Mucosa of rectum (tissue), 2 donors: ENCODE results near the gene PSMB9.
A peak's percentile ranks its signal among the peaks of the same experiment; 100 is the strongest.

Source experiments
- H3K27ac ChIP-seq, 2 donors: one replicate each; pipeline ENCODE4 v1.7.0; 2013; ENCODE audit warnings: inconsistent platforms in 2 of 2, low read depth in 2 of 2, low read length in 2 of 2
- H3K27me3 ChIP-seq, 2 donors: one replicate each; pipeline ENCODE4 v1.7.0; 2013; ENCODE audit warnings: low read length in 2 of 2; ENCODE audit not compliant: control insufficient read depth in 2 of 2, insufficient read depth in 2 of 2
- H3K36me3 ChIP-seq, 2 donors: one replicate each; pipeline ENCODE4 v1.7.0; 2013; ENCODE audit warnings: low read length in 2 of 2; ENCODE audit not compliant: control insufficient read depth in 2 of 2, insufficient read depth in 2 of 2
- H3K4me1 ChIP-seq, 2 donors: one replicate each; pipeline ENCODE4 v1.7.0; 2013; ENCODE audit warnings: low read length in 2 of 2, mild to moderate bottlenecking in 1 of 2; ENCODE audit not compliant: control insufficient read depth in 2 of 2, insufficient read depth in 2 of 2
- H3K4me3 ChIP-seq, 2 donors: one replicate each; pipeline ENCODE4 v1.7.0; 2013; ENCODE audit warnings: low read length in 2 of 2
- H3K9ac ChIP-seq, 2 donors: one replicate each; pipeline ENCODE4 v1.7.0; 2013; ENCODE audit warnings: low read length in 2 of 2, low read depth in 1 of 2, mild to moderate bottlenecking in 1 of 2
- H3K9me3 ChIP-seq, 2 donors: one replicate each; pipeline ENCODE4 v1.7.0; 2013; ENCODE audit warnings: low read length in 2 of 2; ENCODE audit not compliant: control insufficient read depth in 2 of 2
- donor health status: healthy.
- donor health status: Normal muscosa, but diverticular disease.

PSMB9 gene

GRCh38 chr6:32845384-32845884 lies 8.6 kb upstream of the PSMB9 start:
- H3K4me3 ChIP-seq = peak overlapping the region; percentile 90 to 92
- peaks cover 18 to 27% of the 10 kb centered on the region in 2 donors for H3K4me1 ChIP-seq
- H3K9ac ChIP-seq = peak overlapping the region; percentile 92 to 96
- no peaks in the 10 kb centered on the region for H3K9me3 ChIP-seq
- peaks cover 49 to 68% of the 10 kb centered on the region in 2 donors for H3K36me3 ChIP-seq
- peak overlapping the region; percentile 95 to 96 for H3K27ac ChIP-seq
- H3K27me3 ChIP-seq = no peaks in the 10 kb centered on the region

DNA sequence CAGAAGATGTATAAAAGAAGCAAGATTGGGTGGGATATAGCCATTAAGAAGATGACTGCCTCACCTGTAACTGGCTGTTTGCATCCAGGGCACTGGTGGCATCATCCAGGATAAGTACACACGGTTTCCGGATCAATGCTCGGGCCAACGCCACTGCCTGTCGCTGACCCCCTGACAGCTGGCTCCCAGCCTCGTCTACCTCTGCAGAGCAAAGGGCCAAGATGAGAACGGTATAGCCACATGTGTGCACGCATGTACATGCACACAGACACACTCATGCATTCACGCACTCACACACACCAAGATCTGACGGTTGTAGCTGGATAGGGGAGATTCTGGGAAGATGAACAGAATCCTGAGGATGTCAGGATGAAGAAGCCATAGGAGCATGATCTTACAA lies 7.0 kb upstream of the PSMB9 start:
- H3K9me3 ChIP-seq = no peaks in the 10 kb centered on the region
- peaks cover 25 to 27% of the 10 kb centered on the region in 2 donors for H3K4me1 ChIP-seq
- peaks cover 57 to 69% of the 10 kb centered on the region in 2 donors for H3K36me3 ChIP-seq
- no peak overlapping the region for H3K27ac ChIP-seq
- no peaks in the 10 kb centered on the region for H3K27me3 ChIP-seq
- no peak overlapping the region for H3K4me3 ChIP-seq
- H3K9ac ChIP-seq = no peak overlapping the region

DNA sequence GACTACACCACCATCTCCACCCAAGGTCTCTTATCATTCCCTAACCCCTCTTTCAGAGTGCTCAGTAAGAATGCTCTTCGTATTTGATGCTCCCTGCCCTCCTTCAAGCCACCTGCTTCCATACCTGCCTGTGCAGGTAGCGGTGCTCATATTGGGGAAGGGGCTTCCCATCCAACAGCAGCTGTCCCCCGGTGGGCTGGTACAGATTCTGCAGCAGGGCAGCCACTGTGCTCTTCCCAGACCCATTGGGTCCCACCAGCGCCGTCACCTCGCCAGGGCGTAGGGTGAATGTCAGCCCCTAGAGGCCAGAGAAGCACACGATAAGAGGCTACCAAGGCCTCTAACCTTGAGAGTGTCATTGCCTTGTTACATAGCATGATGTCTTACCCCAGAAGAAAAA lies 6.2 kb upstream of the PSMB9 start:
- Histone ChIP-seq H3K4me3 (no peak overlapping the region), H3K27ac (no peak overlapping the region), H3K36me3 (peaks cover 52 to 62% of the 10 kb centered on the region in 2 donors)

GRCh38 chr6:32849126-32849525 lies 4.9 kb upstream of the PSMB9 start:
- Histone ChIP-seq H3K4me1 (peaks cover 18 to 25% of the 10 kb centered on the region in 2 donors), H3K9ac (no peak overlapping the region), H3K4me3 (no peak overlapping the region), H3K27me3 (no peaks in the 10 kb centered on the region), H3K36me3 (peaks cover 52 to 62% of the 10 kb centered on the region in 2 donors), H3K27ac (no peak overlapping the region), H3K9me3 (no peaks in the 10 kb centered on the region)

More for the DNA sequence above, 6.2 kb upstream of the PSMB9 start:
- peaks cover 21 to 29% of the 10 kb centered on the region in 2 donors for H3K4me1 ChIP-seq
- H3K9ac ChIP-seq = no peak overlapping the region
- H3K9me3 ChIP-seq = no peaks in the 10 kb centered on the region
- H3K27me3 ChIP-seq = no peaks in the 10 kb centered on the region

- Histone ChIP-seq H3K27ac (no peak overlapping the region), H3K27me3 (no peaks in the 10 kb centered on the region), H3K9me3 (no peaks in the 10 kb centered on the region), H3K4me3 (no peak overlapping the region), H3K36me3 (peaks cover 52 to 53% of the 10 kb centered on the region in 2 donors), H3K9ac (no peak overlapping the region), H3K4me1 (peaks cover 19 to 25% of the 10 kb centered on the region in 2 donors)
Measured at GRCh38 chr6:32851025-32851424, 3.0 kb upstream of the PSMB9 start.

- peaks cover 44 to 47% of the 10 kb centered on the region in 2 donors for H3K36me3 ChIP-seq
- H3K9ac ChIP-seq = peak overlapping the region; percentile 96 to 99
- peak overlapping the region; percentile 99 for H3K27ac ChIP-seq
- no peaks in the 10 kb centered on the region for H3K9me3 ChIP-seq
- no peaks in the 10 kb centered on the region for H3K27me3 ChIP-seq
- peaks cover 21 to 26% of the 10 kb centered on the region in 2 donors for H3K4me1 ChIP-seq
- peak overlapping the region; percentile 91 to 96 for H3K4me3 ChIP-seq
Measured at GRCh38 chr6:32852018-32852843, 1.8 kb upstream of the PSMB9 start.

GRCh38 chr6:32852844-32853540 lies 1.0 kb upstream of the PSMB9 start:
- Histone ChIP-seq H3K27ac (peak overlapping the region; percentile 99), H3K9me3 (no peaks in the 10 kb centered on the region), H3K4me3 (peak overlapping the region; percentile 91 to 96), H3K9ac (peak overlapping the region; percentile 96 to 99), H3K36me3 (peaks cover 42 to 44% of the 10 kb centered on the region in 2 donors), H3K27me3 (no peaks in the 10 kb centered on the region), H3K4me1 (peaks cover 21 to 26% of the 10 kb centered on the region in 2 donors)

DNA sequence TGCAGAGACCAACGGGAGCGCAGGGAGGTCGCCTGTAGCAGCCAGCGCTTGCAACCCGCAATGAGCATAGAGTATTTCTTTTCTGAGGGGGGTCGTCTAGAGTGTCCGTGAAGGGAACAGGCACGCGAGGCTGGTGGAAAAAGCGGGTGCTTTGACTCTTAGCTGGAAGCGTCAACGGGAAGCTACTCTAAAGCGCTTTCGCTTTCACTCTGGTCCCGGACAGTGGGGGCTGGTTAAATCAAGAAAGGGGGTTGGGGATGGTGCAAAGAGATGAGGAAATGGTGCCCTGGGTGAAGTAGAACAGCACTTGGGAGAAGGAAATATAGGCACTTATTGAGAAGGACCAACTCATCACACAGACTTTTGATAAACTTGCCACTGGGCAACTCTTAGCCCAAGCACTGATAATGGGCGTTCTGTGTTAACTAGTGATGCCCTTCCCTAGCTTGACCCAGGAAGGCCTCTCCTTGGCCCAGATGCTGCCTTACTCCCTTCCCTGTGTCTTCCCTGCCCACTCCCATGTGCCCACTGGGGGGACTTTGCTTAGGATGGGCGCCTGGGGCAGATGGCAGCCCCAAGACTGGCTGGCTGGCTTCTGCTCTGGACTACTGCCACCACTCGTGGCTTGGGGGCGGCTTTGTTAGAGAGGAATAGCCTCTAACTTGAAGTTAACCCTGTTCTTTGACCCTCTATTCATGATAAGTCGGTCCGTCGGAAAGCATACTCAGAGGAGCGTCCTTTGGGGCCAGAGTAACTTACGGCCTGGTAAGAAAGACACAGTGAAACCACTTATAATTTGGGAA lies 585 bp downstream of the PSMB9 start:
- Histone ChIP-seq H3K9ac (peak overlapping the region; percentile 86 to 99), H3K36me3 (peaks cover 41 to 46% of the 10 kb centered on the region in 2 donors), H3K4me3 (peak overlapping the region; percentile 91 to 96), H3K27me3 (no peaks in the 10 kb centered on the region), H3K4me1 (peaks cover 21 to 26% of the 10 kb centered on the region in 2 donors), H3K27ac (peak overlapping the region; percentile 99), H3K9me3 (no peaks in the 10 kb centered on the region)

GRCh38 chr6:32855467-32856174 lies 1.6 kb downstream of the PSMB9 start:
- H3K27ac ChIP-seq = peak overlapping the region in 1 of 2 donors; percentile 99
- no peaks in the 10 kb centered on the region for H3K27me3 ChIP-seq
- H3K4me1 ChIP-seq = peaks cover 21 to 26% of the 10 kb centered on the region in 2 donors
- peak overlapping the region in 1 of 2 donors; percentile 96 for H3K4me3 ChIP-seq
- peak overlapping the region in 1 of 2 donors; percentile 36 for H3K9ac ChIP-seq
- H3K36me3 ChIP-seq = peaks cover 34 to 36% of the 10 kb centered on the region in 2 donors
- no peaks in the 10 kb centered on the region for H3K9me3 ChIP-seq
